OCI-LY3 (cell line): Measurements from ENCODE around the gene ABCG5.

ENCODE experiments used
- H2AFZ ChIP-seq: fragments of 200-600, 300-600 bp; shearing (Covaris generic); 2 replicates; pipeline ENCODE4 v1.6.0; 2014; ENCODE audit warnings: antibody characterized with exemption, low read depth, low read length
- H3K27ac ChIP-seq: fragments of 200-600, 300-600 bp; sonication (generic); 2 replicates; pipeline ENCODE4 v1.5.1; 2014; ENCODE audit warnings: mild to moderate bottlenecking, low read length, moderate library complexity, mixed read lengths
- H3K27me3 ChIP-seq: fragments of 200-600, 300-600 bp; sonication (generic); 2 replicates; pipeline ENCODE4 v1.6.1; 2014; ENCODE audit warnings: low read depth, low read length, mixed read lengths
- H3K36me3 ChIP-seq: fragments of 200-600, 300-600 bp; sonication (generic); replicated peaks from 2 replicates; pipeline ENCODE3; 2014; ENCODE audit warnings: low read depth, low read length, mixed read lengths
- H3K4me1 ChIP-seq: fragments of 300-600, 200-600 bp; sonication (generic); 2 replicates; pipeline ENCODE4 v1.6.1; 2014; ENCODE audit warnings: low read length, mixed read lengths
- H3K4me2 ChIP-seq: fragments of 200-600, 300-600 bp; sonication (generic); 2 replicates; pipeline ENCODE4 v1.6.1; 2014; ENCODE audit warnings: low read length, mixed read lengths
- H3K4me3 ChIP-seq: fragments of 300-600, 200-600 bp; sonication (generic); 2 replicates; pipeline ENCODE4 v1.5.1; 2014; ENCODE audit warnings: antibody characterized with exemption, mild to moderate bottlenecking, low read length, moderate library complexity
- H3K79me2 ChIP-seq: fragments of 300-600, 200-600 bp; shearing (Covaris generic); 2 replicates; pipeline ENCODE4 v1.6.1; 2014; ENCODE audit warnings: mild to moderate bottlenecking, low read length, mixed read lengths
- H3K9ac ChIP-seq: fragments of 300-600, 200-600 bp; shearing (Covaris generic); 2 replicates; pipeline ENCODE4 v1.6.0; 2014; ENCODE audit warnings: mild to moderate bottlenecking, low read length, moderate library complexity
- H3K9me3 ChIP-seq: fragments of 200-600, 300-600 bp; shearing (Covaris generic); 2 replicates; pipeline ENCODE4 v1.6.1; 2014; ENCODE audit warnings: low read length, mixed read lengths; ENCODE audit not compliant: insufficient read depth
- H4K20me1 ChIP-seq: fragments of 200-600, 300-600 bp; sonication (generic); 2 replicates; pipeline ENCODE4 v1.6.1; 2016; ENCODE audit warnings: low read length, mixed read lengths; ENCODE audit not compliant: insufficient read depth
- CTCF ChIP-seq: fragments of 200-600, 300-600 bp; sonication (generic); IDR thresholded peaks from 2 replicates; pipeline ENCODE4 v1.5.1; 2014; ENCODE audit warnings: antibody characterized with exemption, low read length, low read depth
- EZH2phosphoT487 ChIP-seq: fragments of 200-600 bp; shearing (Covaris generic); IDR thresholded peaks from 2 replicates; pipeline ENCODE4 v1.6.1; 2018; ENCODE audit warnings: antibody characterized with exemption, mixed run types, low read depth

ABCG5 gene

DNA sequence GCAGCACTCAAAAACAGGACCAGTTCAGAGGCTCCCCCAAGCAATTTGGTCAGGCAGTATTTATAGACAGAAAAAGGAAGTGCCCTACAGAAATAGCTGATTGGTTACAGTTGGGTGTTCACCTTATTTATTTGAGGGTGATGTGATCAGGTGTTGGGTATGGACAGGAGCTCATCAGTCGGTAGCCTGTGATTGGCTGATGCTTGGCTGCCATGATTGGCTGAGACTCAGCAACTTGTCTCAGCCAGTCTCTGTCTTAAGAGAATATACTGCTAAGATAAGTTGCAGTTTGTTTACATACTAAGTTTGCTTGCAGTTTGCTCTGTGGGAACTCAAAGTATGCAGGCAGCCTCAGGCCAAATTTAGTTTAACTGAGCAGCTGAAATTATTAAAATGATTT is 9.6 kb upstream of the ABCG5 start:
- H4K20me1 ChIP-seq = no peaks in the 10 kb centered on the region
- no peaks in the 10 kb centered on the region for H3K36me3 ChIP-seq
- no peaks in the 10 kb centered on the region for H3K9me3 ChIP-seq
- no peak overlapping the region for H3K4me3 ChIP-seq
- no peak overlapping the region for H3K27ac ChIP-seq
- no peak for TF ChIP-seq CTCF
- no peak for TF ChIP-seq EZH2phosphoT487
- no peak overlapping the region for H3K4me2 ChIP-seq
- H3K4me1 ChIP-seq = no peaks in the 10 kb centered on the region
- H3K79me2 ChIP-seq = no peaks in the 10 kb centered on the region
- no peak overlapping the region for H2AFZ ChIP-seq
- no peaks in the 10 kb centered on the region for H3K27me3 ChIP-seq
- no peak overlapping the region for H3K9ac ChIP-seq

- Histone ChIP-seq H3K4me1 (no peaks in the 10 kb centered on the region), H3K9ac (no peak overlapping the region), H2AFZ (no peak overlapping the region), H3K79me2 (no peaks in the 10 kb centered on the region), H4K20me1 (no peaks in the 10 kb centered on the region), H3K9me3 (no peaks in the 10 kb centered on the region), H3K36me3 (no peaks in the 10 kb centered on the region), H3K4me2 (no peak overlapping the region), H3K27me3 (no peaks in the 10 kb centered on the region), H3K4me3 (no peak overlapping the region), H3K27ac (no peak overlapping the region)
- TF ChIP-seq EZH2phosphoT487 = no peak
- TF ChIP-seq CTCF = no peak
Measured at GRCh38 chr2:43846140-43846793, 7.6 kb upstream of the ABCG5 start.

- no peaks in the 10 kb centered on the region for H3K79me2 ChIP-seq
- H3K27me3 ChIP-seq = no peaks in the 10 kb centered on the region
- no peak overlapping the region for H3K4me2 ChIP-seq
- no peaks in the 10 kb centered on the region for H3K9me3 ChIP-seq
- no peak overlapping the region for H2AFZ ChIP-seq
- no peaks in the 10 kb centered on the region for H3K36me3 ChIP-seq
- no peak overlapping the region for H3K9ac ChIP-seq
- no peak overlapping the region for H3K27ac ChIP-seq
- TF ChIP-seq CTCF (no peak), EZH2phosphoT487 (no peak)
- H3K4me1 ChIP-seq = no peaks in the 10 kb centered on the region
- H3K4me3 ChIP-seq = no peak overlapping the region
- no peaks in the 10 kb centered on the region for H4K20me1 ChIP-seq
Measured at GRCh38 chr2:43845181-43845580, 6.5 kb upstream of the ABCG5 start.

DNA sequence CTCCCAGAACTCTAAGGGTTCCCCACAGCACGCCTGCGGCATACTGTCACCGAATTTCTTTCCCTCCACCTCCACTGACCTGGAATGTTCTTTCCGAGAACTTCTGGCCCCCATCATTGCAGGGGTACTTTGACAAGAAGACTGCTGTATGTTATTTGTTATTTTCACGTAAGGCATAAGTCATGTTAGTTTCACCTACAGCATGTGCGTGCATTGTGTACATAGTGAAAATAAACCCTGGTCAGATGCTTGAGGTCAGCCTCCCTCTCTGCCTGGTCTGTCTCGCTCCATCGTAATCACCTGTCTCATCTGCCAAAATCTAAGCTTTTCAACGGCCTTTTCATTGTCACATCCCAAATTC is 4.2 kb upstream of the ABCG5 start:
- H4K20me1 ChIP-seq = no peaks in the 10 kb centered on the region
- H3K4me3 ChIP-seq = no peak overlapping the region
- no peaks in the 10 kb centered on the region for H3K79me2 ChIP-seq
- H3K4me2 ChIP-seq = no peak overlapping the region
- no peak overlapping the region for H3K27ac ChIP-seq
- no peaks in the 10 kb centered on the region for H3K9me3 ChIP-seq
- no peak for TF ChIP-seq EZH2phosphoT487
- TF ChIP-seq CTCF = no peak
- H3K4me1 ChIP-seq = no peaks in the 10 kb centered on the region
- no peak overlapping the region for H3K9ac ChIP-seq
- no peaks in the 10 kb centered on the region for H3K36me3 ChIP-seq
- no peaks in the 10 kb centered on the region for H3K27me3 ChIP-seq
- H2AFZ ChIP-seq = no peak overlapping the region
